GM18861 (cell line): ENCODE measurements around the gene ODF4.
"Not testable (repeated sequence)": the region's sequence is repeated elsewhere in the genome, so short reads cannot be mapped to it uniquely, and the experiment has no call there.

Experiments
- ATAC-seq: cut with Tn5 transposase; IDR thresholded peaks from one replicate; pipeline ENCODE4 v1.9.1; 2021; ENCODE audit not compliant: unreplicated experiment

The ODF4 gene

GRCh38 chr17:8393470-8394231, 54.0 kb downstream of the ODF4 start:
- no peak for ATAC-seq

DNA sequence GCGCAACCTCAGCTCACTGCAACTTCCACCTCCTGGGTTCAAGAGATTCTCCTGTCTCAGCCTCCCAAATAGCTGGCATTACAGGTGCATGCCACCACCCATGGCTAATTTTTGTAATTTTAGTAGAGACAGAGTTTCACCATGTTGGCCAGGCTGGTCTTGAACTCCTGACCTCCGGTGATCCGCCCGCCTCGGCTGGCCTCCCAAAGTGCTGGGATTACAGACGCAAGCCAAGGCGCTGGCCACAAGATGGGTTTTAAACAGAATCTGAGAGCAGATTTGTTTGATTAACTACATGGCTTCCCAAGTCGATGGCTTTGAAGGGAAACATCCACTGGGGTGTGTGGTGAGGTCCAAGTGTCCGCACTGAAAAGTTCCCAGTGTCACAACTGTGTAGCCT, 54.9 kb downstream of the ODF4 start:
- not testable (repeated sequence) for ATAC-seq
